ENCODE data around the gene TTC6.

- TF ChIP-seq CTCF (IDR thresholded peaks at IDR 0.05 in 4 of 5, conservative IDR thresholded peaks at IDR 0.05 in 1 of 5) (no peak), POLR2A (IDR thresholded peaks at IDR 0.05) (no peak)
These were observed 28.5 kb downstream of the TTC6 start for GRCh38 chr14:37623971-37624370.

All from gastrocnemius medialis (tissue), 4 donors.